ENCODE results near the gene LIFR.
"Not testable (repeated sequence)": the region's sequence is repeated elsewhere in the genome, so short reads cannot be mapped to it uniquely, and the experiment has no call there.

LIFR gene

GRCh38 chr5:38518341-38518740, 38.1 kb downstream of the LIFR start:
- DNase-seq = no peak

DNA sequence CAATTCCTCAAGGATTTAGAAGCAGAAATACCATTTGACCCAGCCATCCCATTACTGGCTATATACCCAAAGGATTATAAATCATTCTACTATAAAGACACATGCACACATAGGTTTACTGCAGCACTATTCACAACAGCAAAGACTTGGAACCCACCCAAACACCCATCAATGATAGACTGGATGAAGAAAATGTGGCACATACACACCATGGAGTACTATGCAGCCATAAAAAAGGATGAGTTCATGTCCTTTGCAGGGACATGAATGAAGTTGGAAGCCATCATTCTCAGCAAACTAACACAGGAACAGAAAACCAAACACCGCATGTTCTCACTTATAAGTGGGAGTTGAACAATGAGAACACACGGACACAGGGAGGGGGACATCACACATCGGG, 39.8 kb downstream of the LIFR start:
- DNase-seq = not testable (repeated sequence)

- DNase-seq = peak in 5 of 56 donors; percentile 6 to 19 (median 14)
Measured at GRCh38 chr5:38515646-38516045, 40.8 kb downstream of the LIFR start.

GRCh38 chr5:38515092-38515491, 41.4 kb downstream of the LIFR start:
- DNase-seq = no peak

DNA sequence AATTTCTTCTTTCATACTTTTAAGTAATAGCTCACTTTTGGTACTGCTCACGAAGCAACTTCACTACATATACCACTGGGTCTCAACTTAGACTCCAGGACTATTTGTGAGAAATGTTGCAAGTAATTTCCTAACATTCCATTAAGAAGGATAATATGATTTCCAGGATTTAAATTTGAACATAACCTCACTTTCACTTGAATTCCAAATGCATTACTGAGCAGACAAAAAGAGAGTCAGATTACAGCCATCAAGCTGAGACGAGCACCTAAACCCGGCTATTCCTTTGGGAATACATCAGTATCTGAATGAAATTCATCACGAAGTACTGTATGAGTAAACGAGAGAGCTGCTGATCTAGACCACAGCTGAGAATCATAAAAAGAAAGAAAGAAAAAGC, 47.3 kb downstream of the LIFR start:
- DNase-seq = no peak

DNA sequence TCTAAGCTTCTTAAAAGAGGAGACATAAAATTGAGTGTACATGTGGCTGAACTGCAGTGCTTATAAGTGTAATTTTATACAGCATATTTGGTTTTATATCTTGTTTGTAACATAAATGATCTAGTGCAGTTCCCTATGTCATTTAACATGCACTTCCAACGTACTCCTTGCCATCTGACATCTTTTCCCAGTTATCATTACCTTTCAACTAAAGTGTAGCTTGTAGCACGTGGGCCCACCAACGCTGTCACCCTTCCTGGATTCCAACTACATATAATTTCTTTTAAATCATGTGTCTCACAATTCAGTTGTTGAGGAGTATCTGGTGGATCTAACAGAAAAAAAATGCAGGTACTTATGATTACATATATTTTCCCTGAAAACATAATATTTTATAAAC, 50.1 kb downstream of the LIFR start:
- no peak for DNase-seq

DNA sequence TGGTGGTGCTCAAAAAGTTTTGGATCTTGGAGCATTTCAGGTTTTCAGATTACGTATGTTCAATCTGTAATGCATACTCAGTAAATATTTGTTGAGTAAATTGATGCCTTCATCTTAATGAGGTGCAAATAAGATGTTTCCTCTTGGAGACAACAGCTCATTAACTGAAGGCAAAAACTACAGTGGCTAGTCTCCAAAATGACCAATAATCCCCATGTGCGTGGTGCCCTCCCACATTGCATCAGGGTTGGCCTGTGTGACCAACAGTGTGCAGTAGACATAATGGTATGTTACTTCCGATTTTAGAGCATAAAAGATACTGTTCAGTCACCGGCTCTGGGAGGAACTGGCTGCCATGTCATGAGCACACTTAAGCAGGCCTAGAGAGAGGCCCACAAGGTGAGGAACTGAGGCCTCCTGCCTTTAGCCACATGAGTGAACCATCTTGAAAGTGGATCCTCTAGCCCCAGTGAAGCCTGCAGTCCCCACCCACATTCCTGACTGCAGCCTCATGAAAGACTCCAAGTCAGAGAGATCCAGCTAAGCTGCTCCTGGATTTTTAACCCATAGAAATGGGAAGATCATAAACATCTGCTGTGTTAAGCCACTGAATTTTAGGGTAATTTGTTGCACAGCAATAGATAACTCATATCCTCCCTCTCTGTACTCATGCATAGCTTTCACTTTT, 55.7 kb downstream of the LIFR start:
- no peak for DNase-seq

DNA sequence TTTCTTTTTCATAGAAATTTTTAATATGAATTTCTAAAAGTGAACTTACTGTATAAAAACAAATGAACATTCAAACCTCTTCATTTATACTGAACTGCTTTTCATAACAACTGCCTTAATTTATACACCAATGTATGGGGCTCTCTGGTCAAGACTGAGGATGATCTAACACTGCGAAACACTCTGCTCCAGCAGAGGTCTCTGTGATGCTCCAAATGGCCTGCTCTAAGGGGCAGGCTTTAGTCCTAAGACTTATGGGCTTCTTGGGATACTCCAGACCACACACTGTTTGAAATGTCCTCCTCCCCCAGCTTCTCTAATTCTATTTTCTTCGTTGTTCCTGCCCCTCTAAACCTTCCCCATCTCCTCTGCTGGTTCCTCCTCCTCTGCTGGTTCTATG, 58.5 kb downstream of the LIFR start:
- DNase-seq = peak in 4 of 56 donors; percentile 10 to 35 (median 22)

- no peak for DNase-seq
Measured at GRCh38 chr5:38494763-38495162, 61.7 kb downstream of the LIFR start.

- no peak for DNase-seq
Measured at GRCh38 chr5:38494175-38494574, 62.3 kb downstream of the LIFR start.

- no peak for DNase-seq
Measured at GRCh38 chr5:38483805-38484398, 72.5 kb downstream of the LIFR start.

DNA sequence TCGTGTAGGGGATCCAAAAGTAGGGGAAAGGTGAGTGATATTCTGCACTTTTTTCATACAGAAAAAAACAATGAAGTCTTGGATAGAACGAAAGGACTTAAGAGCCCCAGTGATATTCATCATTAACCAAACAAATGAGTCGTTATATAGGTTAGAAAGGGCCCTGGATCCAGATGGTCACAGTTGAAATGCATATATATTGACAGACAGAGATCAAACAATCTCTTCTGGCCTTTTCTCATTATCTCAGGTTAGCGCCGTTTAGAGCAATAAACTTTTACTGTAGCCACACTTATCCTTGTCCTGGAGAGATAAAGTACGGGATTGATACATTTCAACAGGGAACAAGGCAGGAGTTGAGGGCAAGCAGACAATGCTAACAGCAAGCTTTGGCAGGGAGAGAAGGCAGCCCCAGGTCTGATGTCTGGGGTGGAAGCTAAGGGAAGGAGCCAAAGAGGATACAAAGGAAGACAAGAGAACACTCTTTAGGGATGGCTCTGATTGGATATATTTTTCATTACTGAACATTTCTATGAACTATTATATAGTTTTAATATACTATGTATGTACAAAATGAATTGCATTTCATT, 77.0 kb downstream of the LIFR start:
- no peak for DNase-seq

- DNase-seq = no peak
Measured at GRCh38 chr5:38478878-38479277, 77.6 kb downstream of the LIFR start.

GRCh38 chr5:38478166-38478565, 78.3 kb downstream of the LIFR start:
- DNase-seq = no peak

DNA sequence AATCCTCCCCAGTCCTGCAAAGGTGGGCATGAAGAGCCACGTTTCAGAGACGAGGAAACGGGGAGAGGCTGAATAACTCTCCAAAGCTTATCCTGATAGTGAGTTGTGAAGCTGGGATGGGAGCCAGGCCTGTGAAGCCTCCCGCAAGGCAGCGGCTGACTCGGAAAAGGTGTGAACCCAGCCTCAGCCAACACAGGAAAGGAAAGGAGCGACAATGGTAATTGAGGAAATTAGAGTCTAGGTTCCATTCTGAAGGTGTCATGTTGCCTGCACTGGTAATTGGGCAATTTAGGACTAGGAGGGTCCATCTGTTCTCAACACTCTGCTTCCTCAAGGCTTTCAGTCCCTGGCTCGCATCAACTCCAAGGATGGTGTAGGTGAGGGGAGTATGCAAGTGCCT, 83.4 kb downstream of the LIFR start:
- no peak for DNase-seq

- DNase-seq = no peak
Measured at GRCh38 chr5:38472541-38472940, 83.9 kb downstream of the LIFR start.

DNA sequence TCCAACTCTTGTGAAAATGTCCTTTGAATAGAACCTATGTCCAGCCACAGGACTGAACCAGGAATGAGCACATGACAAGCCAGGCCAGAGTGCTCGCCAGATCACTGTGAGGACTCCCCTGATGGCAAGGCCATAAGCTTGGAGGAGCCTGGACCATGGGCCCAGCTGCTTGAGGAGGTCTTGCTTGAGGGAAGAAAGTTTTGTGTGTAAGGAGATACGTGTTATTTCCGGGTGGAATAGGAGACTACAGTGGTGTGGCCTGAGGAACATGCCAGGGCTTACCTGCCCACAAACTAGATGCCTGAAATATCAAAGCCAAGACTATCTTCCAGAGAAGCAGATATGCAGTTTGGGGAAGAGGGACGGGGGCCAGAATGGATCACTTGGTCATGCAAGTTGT, 84.7 kb downstream of the LIFR start:
- DNase-seq = no peak

DNA sequence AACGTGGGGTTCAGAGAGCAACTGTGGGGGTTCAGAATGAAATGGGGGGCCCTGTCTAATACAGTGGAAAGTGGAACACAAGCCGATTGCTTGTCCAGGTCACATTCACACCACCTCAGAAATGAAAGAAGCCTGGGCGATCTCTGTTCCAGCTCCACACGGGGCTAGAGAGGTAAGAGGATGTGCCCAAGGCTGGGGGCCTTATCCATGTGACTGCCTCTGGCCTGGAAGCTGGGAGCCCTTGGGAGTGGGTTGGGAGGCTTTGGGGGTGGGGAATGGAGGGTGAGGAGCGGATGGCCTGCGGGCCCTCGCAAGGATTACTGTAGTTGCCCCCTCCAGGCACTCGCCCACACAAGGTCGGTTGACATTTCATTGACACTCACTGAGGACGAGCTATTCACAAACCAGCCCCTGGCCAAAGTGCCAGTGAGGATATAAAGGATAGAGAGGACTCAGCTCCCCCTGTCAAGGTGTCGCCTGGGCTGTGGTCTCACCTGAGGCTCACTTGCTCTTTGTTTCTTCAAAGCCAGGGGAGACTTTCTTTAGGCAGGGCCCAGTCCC, 86.7 kb downstream of the LIFR start:
- no peak for DNase-seq

DNA sequence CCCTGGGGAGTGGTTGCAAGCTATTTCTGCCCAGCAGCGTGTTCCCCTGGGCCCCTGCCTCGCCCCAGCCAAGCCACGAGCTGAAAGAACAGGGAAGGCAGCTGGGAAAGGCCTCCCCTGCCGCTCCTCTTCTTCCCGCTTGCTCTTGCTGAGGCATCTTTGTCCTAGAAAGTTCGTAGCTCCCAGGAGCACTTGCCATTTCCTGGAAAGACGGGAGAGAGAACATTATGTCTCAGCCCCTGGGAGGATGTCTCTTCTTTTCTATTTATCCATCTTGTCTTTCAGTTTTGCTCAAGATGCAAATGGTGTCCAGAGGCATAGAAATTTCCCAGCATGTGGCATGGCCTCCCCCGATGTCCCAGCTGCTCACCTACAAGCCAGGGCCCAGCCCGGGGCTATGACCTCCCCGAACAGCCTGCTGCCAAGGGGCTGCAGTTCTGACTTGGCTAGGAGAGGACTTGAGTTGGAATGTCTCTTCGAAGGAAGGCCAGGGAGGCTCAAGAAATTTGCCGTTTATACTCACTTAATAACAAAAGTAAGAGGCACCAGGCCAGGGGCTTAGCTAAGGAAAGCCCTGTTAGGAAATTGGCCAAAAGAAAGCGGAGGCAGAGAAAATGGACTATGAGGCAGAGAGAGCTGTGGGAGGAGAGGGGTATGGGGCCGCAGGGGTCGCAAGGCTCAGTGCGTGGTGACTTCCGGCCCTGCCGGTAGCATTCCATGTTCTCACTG, 87.3 kb downstream of the LIFR start:
- DNase-seq = peak in 31 of 56 donors; percentile 6 to 71 (median 40)

- no peak for DNase-seq
Measured at GRCh38 chr5:38468202-38468673, 88.2 kb downstream of the LIFR start.

- DNase-seq = peak in 36 of 56 donors; percentile 14 to 79 (median 46)
Measured at GRCh38 chr5:38467353-38468040, 88.9 kb downstream of the LIFR start.

Measured in amygdala (tissue), 56 donors.